HG02884 (cell line): ENCODE data around the gene CD93.

Experiments
- ATAC-seq: cut with Tn5 transposase; IDR thresholded peaks from one replicate; pipeline ENCODE4 v1.9.1; 2021; ENCODE audit warnings: mild to moderate bottlenecking, moderate library complexity; ENCODE audit not compliant: unreplicated experiment

CD93 gene

GRCh38 chr20:23100720-23101107, 14.6 kb upstream of the CD93 start:
- no peak for ATAC-seq

GRCh38 chr20:23099791-23100719, 13.9 kb upstream of the CD93 start:
- no peak for ATAC-seq

GRCh38 chr20:23097636-23098580, 11.8 kb upstream of the CD93 start:
- no peak for ATAC-seq

GRCh38 chr20:23096986-23097520, 10.9 kb upstream of the CD93 start:
- no peak for ATAC-seq

- ATAC-seq = no peak
Measured at GRCh38 chr20:23096097-23096496, 10.0 kb upstream of the CD93 start.

- ATAC-seq = no peak
Measured at GRCh38 chr20:23095499-23095898, 9.4 kb upstream of the CD93 start.

- no peak for ATAC-seq
Measured at GRCh38 chr20:23094927-23095326, 8.8 kb upstream of the CD93 start.

- ATAC-seq = no peak
Measured at GRCh38 chr20:23094213-23094896, 8.2 kb upstream of the CD93 start.

- ATAC-seq = no peak
Measured at GRCh38 chr20:23093613-23094012, 7.5 kb upstream of the CD93 start.

GRCh38 chr20:23092861-23093495, 6.9 kb upstream of the CD93 start:
- no peak for ATAC-seq

- ATAC-seq = no peak
Measured at GRCh38 chr20:23092384-23092756, 6.2 kb upstream of the CD93 start.

GRCh38 chr20:23091721-23092383, 5.7 kb upstream of the CD93 start:
- ATAC-seq = no peak

GRCh38 chr20:23090878-23091277, 4.8 kb upstream of the CD93 start:
- ATAC-seq = no peak

GRCh38 chr20:23090147-23090546, 4.0 kb upstream of the CD93 start:
- ATAC-seq = no peak

GRCh38 chr20:23088866-23089265, 2.7 kb upstream of the CD93 start:
- ATAC-seq = no peak

- no peak for ATAC-seq
Measured at GRCh38 chr20:23087587-23088251, 1.6 kb upstream of the CD93 start.

- ATAC-seq = no peak
Measured at GRCh38 chr20:23086931-23087411, 847 bp upstream of the CD93 start.

- no peak for ATAC-seq
Measured at GRCh38 chr20:23085436-23086055, 578 bp downstream of the CD93 start.
